Mesendoderm (in vitro differentiated cells): ENCODE data around the gene DNER.
"Not testable (repeated sequence)": the region's sequence is repeated elsewhere in the genome, so short reads cannot be mapped to it uniquely, and the experiment has no call there.

Experiments used
- DNase-seq: peaks from one replicate; pipeline ENCODE4 v3.0.0; 2013
- H2AK5ac ChIP-seq: 2 replicates; pipeline ENCODE4 v1.6.1; 2013; ENCODE audit warnings: low read length, inconsistent platforms
- H2BK120ac ChIP-seq: 2 replicates; pipeline ENCODE4 v1.6.1; 2013; ENCODE audit warnings: low read depth, mild to moderate bottlenecking, low read length, moderate library complexity, mixed read lengths
- H2BK15ac ChIP-seq: replicated peaks from 2 replicates; pipeline ENCODE4 v1.6.1; 2013; ENCODE audit warnings: low read depth, mild to moderate bottlenecking, moderate library complexity
- H2BK5ac ChIP-seq: 2 replicates; pipeline ENCODE4 v1.6.1; 2013; ENCODE audit warnings: low read length, inconsistent platforms
- H3K18ac ChIP-seq: 2 replicates; pipeline ENCODE4 v1.6.1; 2013; ENCODE audit warnings: mild to moderate bottlenecking, low read length, mixed read lengths
- H3K23ac ChIP-seq: one replicate; pipeline ENCODE4 v1.6.1; 2013; ENCODE audit warnings: low read length
- H3K27ac ChIP-seq: 2 replicates; pipeline ENCODE4 v1.5.1; 2013; ENCODE audit warnings: low read depth, mild to moderate bottlenecking, inconsistent platforms, low read length, moderate library complexity
- H3K27me3 ChIP-seq: 2 replicates; pipeline ENCODE4 v1.6.1; 2013; ENCODE audit warnings: low read length, control low read depth, mild to moderate bottlenecking, inconsistent platforms; ENCODE audit not compliant: insufficient read depth, poor library complexity
- H3K36me3 ChIP-seq: 2 replicates; pipeline ENCODE4 v1.6.1; 2013; ENCODE audit warnings: low read length, inconsistent platforms; ENCODE audit not compliant: control insufficient read depth, insufficient read depth
- H3K4ac ChIP-seq: one replicate; pipeline ENCODE4 v1.6.1; 2013; ENCODE audit warnings: low read depth, mild to moderate bottlenecking, low read length, moderate library complexity
- H3K4me1 ChIP-seq: 2 replicates; pipeline ENCODE4 v1.6.1; 2013; ENCODE audit warnings: low read depth, low read length, inconsistent platforms; ENCODE audit not compliant: control insufficient read depth
- H3K4me2 ChIP-seq: 2 replicates; pipeline ENCODE4 v1.6.1; 2013; ENCODE audit warnings: low read length
- H3K4me3 ChIP-seq: 2 replicates; pipeline ENCODE4 v1.5.1; 2013; ENCODE audit warnings: mild to moderate bottlenecking, low read length
- H3K56ac ChIP-seq: one replicate; pipeline ENCODE4 v1.6.1; 2013; ENCODE audit warnings: low read length
- H3K79me1 ChIP-seq: 2 replicates; pipeline ENCODE4 v1.6.1; 2013; ENCODE audit warnings: low read length, inconsistent platforms
- H3K79me2 ChIP-seq: 2 replicates; pipeline ENCODE4 v1.6.1; 2013; ENCODE audit warnings: mild to moderate bottlenecking, low read length; ENCODE audit not compliant: control insufficient read depth, insufficient read depth
- H3K9ac ChIP-seq: 2 replicates; pipeline ENCODE4 v1.6.1; 2013; ENCODE audit warnings: low read length, inconsistent platforms
- H4K5ac ChIP-seq: one replicate; pipeline ENCODE4 v1.6.1; 2013; ENCODE audit warnings: low read length
- H4K8ac ChIP-seq: one replicate; pipeline ENCODE4 v1.6.1; 2013; ENCODE audit warnings: low read depth, mild to moderate bottlenecking, control low read depth, low read length, moderate library complexity
- WGBS: extraction: QIAGEN DNeasy Blood & Tissue Kit; methylation state at CpG from one replicate; pipeline ENCODE4 v1.1.7; 2013; ENCODE audit warnings: low lambda C conversion rate, missing lambda C conversion rate; ENCODE audit not compliant: insufficient coverage; ENCODE audit errors: extremely low coverage; 5-methylcytosine and 5-hydroxymethylcytosine counted together

Gene DNER

GRCh38 chr2:229622495-229623355 lies 91.6 kb downstream of the DNER start:
- Histone ChIP-seq H3K9ac (no peak overlapping the region), H2BK5ac (no peak overlapping the region), H3K4me2 (no peak overlapping the region), H2BK15ac (no peak overlapping the region), H3K4me1 (no peaks in the 10 kb centered on the region), H2AK5ac (no peak overlapping the region), H3K56ac (no peak overlapping the region), H3K27me3 (no peaks in the 10 kb centered on the region), H3K79me1 (no peaks in the 10 kb centered on the region), H3K4ac (no peak overlapping the region), H2BK120ac (no peak overlapping the region), H3K23ac (no peak overlapping the region), H3K36me3 (no peaks in the 10 kb centered on the region), H4K8ac (no peak overlapping the region), H3K18ac (no peak overlapping the region), H3K79me2 (no peaks in the 10 kb centered on the region), H4K5ac (no peak overlapping the region), H3K4me3 (no peak overlapping the region), H3K27ac (no peak overlapping the region)
- DNase-seq: no peak
- no CpG with 5 or more reads among the region's 12 CpGs for WGBS

- Histone ChIP-seq H4K8ac (no peak overlapping the region), H3K4ac (no peak overlapping the region), H3K79me1 (no peaks in the 10 kb centered on the region), H3K56ac (no peak overlapping the region), H3K4me3 (no peak overlapping the region), H3K36me3 (no peaks in the 10 kb centered on the region), H2AK5ac (no peak overlapping the region), H4K5ac (no peak overlapping the region), H2BK5ac (no peak overlapping the region), H3K27me3 (no peaks in the 10 kb centered on the region), H2BK15ac (no peak overlapping the region), H3K18ac (no peak overlapping the region), H3K4me1 (no peaks in the 10 kb centered on the region), H3K27ac (no peak overlapping the region), H3K79me2 (no peaks in the 10 kb centered on the region), H2BK120ac (no peak overlapping the region), H3K9ac (no peak overlapping the region), H3K4me2 (no peak overlapping the region), H3K23ac (no peak overlapping the region)
- WGBS: no CpG with 5 or more reads among the region's 5 CpGs
- DNase-seq: no peak
Measured at GRCh38 chr2:229620759-229621158, 93.6 kb downstream of the DNER start.

GRCh38 chr2:229620289-229620688 lies 94.1 kb downstream of the DNER start:
- H3K79me1 ChIP-seq: no peaks in the 10 kb centered on the region
- no peaks in the 10 kb centered on the region for H3K79me2 ChIP-seq
- no peak overlapping the region for H3K4me2 ChIP-seq
- no peaks in the 10 kb centered on the region for H3K36me3 ChIP-seq
- no peak overlapping the region for H3K18ac ChIP-seq
- DNase-seq: no peak
- no peak overlapping the region for H4K5ac ChIP-seq
- no peak overlapping the region for H2BK15ac ChIP-seq
- no peak overlapping the region for H3K4me3 ChIP-seq
- H2BK120ac ChIP-seq: no peak overlapping the region
- H3K23ac ChIP-seq: no peak overlapping the region
- no peak overlapping the region for H2BK5ac ChIP-seq
- no peaks in the 10 kb centered on the region for H3K4me1 ChIP-seq
- H3K9ac ChIP-seq: no peak overlapping the region
- no peak overlapping the region for H4K8ac ChIP-seq
- no CpG with 5 or more reads among the region's 8 CpGs for WGBS
- H3K27ac ChIP-seq: no peak overlapping the region
- no peaks in the 10 kb centered on the region for H3K27me3 ChIP-seq
- no peak overlapping the region for H3K56ac ChIP-seq
- no peak overlapping the region for H3K4ac ChIP-seq
- H2AK5ac ChIP-seq: no peak overlapping the region

GRCh38 chr2:229616433-229616832 lies 97.9 kb downstream of the DNER start:
- no peak overlapping the region for H3K4me2 ChIP-seq
- no peak overlapping the region for H3K9ac ChIP-seq
- H2BK5ac ChIP-seq: no peak overlapping the region
- no peak overlapping the region for H3K56ac ChIP-seq
- peaks cover 5% of the 10 kb centered on the region for H3K4me1 ChIP-seq
- H3K4me3 ChIP-seq: no peak overlapping the region
- no peak overlapping the region for H3K27ac ChIP-seq
- no peak overlapping the region for H3K23ac ChIP-seq
- no peaks in the 10 kb centered on the region for H3K27me3 ChIP-seq
- H2BK15ac ChIP-seq: no peak overlapping the region
- no peak overlapping the region for H2BK120ac ChIP-seq
- WGBS: no CpG with 5 or more reads among the region's 3 CpGs
- H3K79me1 ChIP-seq: no peaks in the 10 kb centered on the region
- no peaks in the 10 kb centered on the region for H3K36me3 ChIP-seq
- no peak overlapping the region for H4K5ac ChIP-seq
- no peak for DNase-seq
- no peak overlapping the region for H2AK5ac ChIP-seq
- no peak overlapping the region for H3K4ac ChIP-seq
- H3K79me2 ChIP-seq: no peaks in the 10 kb centered on the region
- H3K18ac ChIP-seq: no peak overlapping the region
- H4K8ac ChIP-seq: no peak overlapping the region

- WGBS: no CpG with 5 or more reads among the region's 4 CpGs
- H3K9ac ChIP-seq, H3K18ac ChIP-seq, H3K4me2 ChIP-seq, H3K27ac ChIP-seq, H2BK5ac ChIP-seq, H3K36me3 ChIP-seq, H3K79me2 ChIP-seq, H2AK5ac ChIP-seq, H2BK15ac ChIP-seq, H3K27me3 ChIP-seq, H3K4me3 ChIP-seq, H3K23ac ChIP-seq, H3K4me1 ChIP-seq, H3K4ac ChIP-seq, H2BK120ac ChIP-seq, H4K8ac ChIP-seq, H4K5ac ChIP-seq, H3K79me1 ChIP-seq, H3K56ac ChIP-seq, DNase-seq: not testable (repeated sequence)
Measured at GRCh38 chr2:229614021-229614420, 100.3 kb downstream of the DNER start.
